ENCODE measurements around the gene SCGB1C2.
"Not testable (repeated sequence)": the region's sequence is repeated elsewhere in the genome, so short reads cannot be mapped to it uniquely, and the experiment has no call there.

Gene SCGB1C2

DNA sequence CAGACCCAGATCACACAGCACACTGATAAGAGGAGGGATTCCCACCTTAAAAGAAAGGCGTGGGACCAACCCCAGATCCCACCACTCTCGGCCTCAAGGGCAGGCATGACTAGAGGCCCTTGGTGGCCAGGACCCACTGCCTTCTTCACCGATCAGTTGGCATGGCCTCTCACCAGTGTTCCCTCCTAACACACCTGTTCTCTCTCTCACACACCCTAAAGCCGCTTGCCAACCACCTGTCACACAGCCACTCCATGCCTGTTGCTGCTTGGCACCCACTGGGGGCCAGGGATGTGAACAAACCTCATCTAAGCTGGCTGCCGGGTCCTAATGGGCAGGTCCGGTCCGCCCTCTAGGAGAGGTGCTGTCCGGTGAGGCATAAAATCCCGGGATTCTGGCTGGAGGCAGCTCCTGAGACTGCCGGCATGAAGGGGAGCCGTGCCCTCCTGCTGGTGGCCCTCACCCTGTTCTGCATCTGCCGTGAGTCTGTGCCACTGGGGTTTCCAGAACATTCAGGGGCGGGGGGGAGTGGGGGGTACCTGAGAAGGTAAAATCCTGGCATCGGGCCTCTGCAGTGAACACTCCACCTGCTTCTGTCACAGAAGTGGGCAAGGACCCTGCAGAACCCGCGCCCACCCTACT lies at the start of gene SCGB1C2:
Gene SCGB1C2, plus strand, starts transcription at position 404 of the 642 bp plus-strand sequence. Its CDS starts 22 bp downstream, at position 426.
- DNase-seq (ENCODE audit: extremely low read depth in 1 of 2, low read depth in 1 of 2), result not testable (repeated sequence)

DNA sequence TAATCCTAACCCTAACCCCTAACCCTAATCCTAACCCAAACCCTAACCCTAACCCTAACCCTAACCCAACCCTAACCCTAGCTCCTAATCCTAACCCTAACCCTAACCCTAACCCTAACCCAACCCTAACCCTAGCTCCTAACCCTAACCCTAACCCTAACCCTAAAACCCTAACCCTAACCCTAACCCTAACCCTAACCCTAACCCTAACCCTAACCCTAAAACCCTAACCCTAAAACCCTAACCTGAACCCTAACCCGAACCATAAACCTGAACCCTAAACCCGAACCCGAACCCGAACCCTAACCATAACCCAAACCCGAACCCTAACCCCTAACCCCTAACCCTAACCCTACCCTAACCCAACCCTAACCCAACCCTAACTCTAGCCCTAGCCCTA lies 24.3 kb upstream of the SCGB1C2 start:
- DNase-seq (ENCODE audit: extremely low read depth in 1 of 2, low read depth in 1 of 2), result not testable (repeated sequence)

DNA sequence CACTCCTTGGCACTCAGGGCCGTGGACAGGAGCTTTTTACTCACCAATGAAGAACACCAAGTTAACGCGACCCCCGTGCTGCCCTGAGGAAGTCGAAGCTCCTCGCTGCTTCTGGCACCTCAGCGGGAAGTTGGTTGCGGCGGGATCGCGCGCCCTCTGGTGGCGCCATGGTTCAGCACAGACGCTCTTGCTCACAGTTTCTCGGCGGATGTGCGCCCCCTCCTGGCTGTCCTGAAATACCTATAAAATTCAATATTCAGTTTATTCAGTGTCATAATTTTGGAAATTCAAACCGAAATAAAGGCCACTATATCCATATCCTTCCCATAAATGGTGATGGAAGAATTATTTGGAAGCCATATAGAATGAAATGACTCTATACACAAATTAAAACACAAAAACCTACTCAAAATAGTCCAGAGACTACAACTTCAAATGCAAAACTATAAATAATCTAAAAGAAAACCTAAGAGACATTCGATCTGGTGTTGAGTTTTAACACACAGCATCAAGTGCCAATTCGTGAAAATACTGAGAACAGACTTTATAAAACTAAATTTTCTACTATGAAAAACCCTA lies 18.9 kb upstream of the SCGB1C2 start:
- DNase-seq (ENCODE audit: extremely low read depth in 1 of 2, low read depth in 1 of 2), result not testable (repeated sequence)

DNA sequence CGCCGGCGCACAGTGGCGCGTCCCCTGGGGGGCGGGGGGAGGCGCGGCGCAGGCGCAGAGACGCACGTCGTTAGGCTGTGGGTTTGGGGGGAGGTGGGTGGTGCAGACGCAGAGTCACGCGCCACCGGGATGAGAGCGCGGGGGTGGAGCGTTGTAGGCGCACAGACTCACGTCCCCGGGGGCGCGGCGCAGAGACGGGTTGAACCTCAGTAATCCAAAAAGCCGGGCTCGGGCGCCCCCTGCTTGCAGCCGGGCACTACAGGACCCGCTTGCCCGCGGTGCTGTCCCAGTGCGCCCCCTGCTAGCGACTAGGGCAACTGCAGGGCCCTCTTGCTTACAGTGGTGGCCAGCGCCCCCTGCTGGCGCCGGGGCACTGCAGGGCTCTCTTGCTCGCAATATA lies 3.4 kb upstream of the SCGB1C2 start:
- DNase-seq (ENCODE audit: extremely low read depth in 1 of 2, low read depth in 1 of 2), result not testable (repeated sequence)

DNA sequence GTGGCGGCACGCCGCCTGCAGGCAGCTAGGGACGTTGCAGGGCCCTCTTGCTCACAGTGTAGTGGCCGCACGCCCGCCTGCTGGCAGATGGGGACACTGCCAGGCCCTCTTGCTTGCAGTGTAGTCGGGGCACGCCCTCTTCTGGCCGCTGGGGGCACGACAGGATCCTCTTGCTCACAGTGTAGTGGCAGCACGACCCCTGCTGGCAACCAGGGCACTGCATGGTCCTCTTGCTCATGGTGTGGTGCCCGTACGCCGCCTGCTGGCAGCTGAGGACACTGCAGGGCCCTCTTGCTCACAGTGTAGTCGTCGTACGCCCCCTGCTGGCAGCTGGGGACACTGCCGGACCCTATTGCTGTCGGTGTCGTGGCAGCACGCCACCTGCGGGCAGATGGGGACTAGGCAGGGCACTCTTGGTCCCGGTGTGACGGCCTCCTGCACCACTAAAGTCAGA lies 3.0 kb upstream of the SCGB1C2 start:
- not testable (repeated sequence) for DNase-seq (ENCODE audit: extremely low read depth in 1 of 2, low read depth in 1 of 2)

DNA sequence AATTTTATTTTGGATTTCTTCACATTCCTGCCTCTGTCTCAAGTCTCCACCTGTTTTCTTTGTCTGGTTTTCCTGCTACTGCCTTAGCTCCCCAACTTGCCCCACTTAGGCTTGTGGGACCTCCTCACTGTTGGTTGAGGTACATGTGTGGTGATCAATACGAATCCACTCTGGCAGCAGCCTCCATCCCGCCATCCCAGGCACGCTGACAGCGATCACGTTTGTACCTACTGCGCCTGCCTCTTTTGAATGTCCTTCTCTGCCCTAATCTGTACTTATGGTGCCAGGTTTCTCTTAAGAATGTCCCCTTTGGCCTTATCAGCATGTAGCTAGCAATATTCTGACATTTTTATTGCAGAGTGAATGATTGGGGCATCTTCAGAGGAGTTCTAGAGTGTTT lies 2.3 kb upstream of the SCGB1C2 start:
- DNase-seq (ENCODE audit: extremely low read depth in 1 of 2, low read depth in 1 of 2), result not testable (repeated sequence)

DNA sequence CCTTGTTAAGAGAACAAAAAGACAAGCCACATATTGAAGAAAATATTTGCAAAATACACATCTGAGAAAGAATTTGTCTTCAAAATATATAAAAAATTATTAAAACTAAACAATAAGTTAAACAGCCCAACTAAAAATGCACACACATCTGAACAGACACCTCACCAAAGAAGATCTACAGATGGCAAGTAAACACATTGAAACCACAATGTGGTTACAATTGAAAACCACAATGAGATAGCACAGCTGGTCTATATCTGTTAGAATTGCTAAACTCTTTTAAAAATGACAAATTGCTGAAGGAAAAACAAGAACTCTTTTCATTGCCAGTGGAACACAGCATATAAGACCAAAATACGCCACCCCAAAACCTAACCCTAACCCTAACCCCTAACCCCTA lies 1.5 kb upstream of the SCGB1C2 start:
- DNase-seq (ENCODE audit: extremely low read depth in 1 of 2, low read depth in 1 of 2), result not testable (repeated sequence)

DNA sequence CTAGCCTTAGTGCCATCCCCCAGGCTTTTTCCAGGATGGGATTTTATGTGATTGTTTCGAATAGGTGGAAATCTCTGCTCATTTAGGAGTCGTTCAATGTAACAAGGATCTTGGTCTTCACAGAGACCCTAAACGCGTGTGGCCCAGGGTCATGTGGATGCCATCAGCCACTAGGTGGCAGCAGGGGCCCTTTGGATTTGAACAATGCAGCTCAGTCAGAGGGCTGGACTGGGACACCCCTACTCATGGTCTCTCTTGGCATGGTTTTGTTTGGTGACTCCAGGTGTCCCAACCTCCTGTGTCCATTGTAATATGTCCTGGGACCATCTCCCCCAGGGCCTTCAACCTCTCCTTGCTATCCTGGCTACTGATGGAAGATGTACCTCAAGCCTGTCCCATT lies 838 bp upstream of the SCGB1C2 start:
- peak; percentile 14 to 53 for DNase-seq (ENCODE audit: extremely low read depth in 1 of 2, low read depth in 1 of 2)

DNA sequence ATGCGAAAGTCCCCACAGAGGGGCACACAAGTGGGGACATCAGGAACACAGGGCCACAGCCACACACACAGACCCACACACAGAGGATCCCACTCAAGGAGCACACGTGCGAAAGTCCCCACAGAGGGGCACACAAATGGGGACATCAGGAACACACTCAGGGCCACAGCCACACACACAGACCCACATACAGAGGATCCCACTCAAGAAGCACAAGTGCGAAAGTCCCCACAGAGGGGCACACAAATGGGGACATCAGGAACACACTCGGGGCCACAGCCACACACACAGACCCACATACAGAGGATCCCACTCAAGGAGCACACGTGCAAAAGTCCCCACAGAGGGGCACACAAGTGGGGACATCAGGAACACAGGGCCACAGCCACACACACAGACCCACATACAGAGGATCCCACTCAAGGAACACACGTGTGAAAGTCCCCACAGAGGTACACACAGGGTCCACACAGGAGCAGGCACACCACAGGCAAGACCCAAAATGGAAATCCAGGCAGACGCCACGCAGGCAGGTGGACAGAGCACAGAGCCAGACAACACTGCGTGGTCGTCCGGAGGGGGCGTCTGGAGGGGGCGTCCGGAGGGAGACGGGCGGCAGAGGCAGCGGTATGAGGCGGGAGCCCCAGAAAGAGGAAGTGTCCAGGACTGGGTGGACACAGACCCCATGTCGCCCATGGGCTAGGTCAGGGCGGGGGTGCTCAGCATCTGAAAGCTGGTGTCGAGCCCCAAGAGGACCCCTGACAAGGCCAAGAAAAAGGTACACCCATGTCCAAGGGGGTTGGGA lies 2.2 kb downstream of the SCGB1C2 start:
- DNase-seq (ENCODE audit: extremely low read depth in 1 of 2, low read depth in 1 of 2), result not testable (repeated sequence)

DNA sequence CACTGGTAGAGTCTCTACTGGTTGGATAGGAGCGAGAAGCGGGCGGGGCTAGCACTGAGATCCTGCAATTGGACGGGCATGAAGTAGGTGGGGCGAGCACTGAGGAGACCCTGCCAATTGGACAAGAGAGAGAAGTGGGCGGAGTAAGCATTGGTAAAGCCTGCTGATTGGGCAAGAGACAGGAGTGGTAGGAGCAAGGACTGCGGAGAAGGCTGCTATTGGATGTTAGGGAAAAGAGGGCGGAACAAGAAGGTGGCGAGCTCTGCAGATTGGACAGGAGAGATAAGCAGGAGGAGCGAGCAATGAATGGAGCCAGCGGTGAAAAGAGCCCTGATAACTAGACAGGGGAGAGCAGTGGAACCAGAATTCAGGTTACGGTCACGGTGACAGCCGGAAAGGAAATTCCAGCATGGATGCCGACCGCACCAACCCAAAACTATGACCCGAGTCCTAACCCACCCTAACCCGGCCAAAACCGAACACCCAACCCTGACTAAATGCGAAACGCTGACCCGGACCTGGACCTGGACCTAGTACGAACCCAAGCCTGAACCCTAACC lies 4.8 kb downstream of the SCGB1C2 start:
- DNase-seq (ENCODE audit: extremely low read depth in 1 of 2, low read depth in 1 of 2), result no peak

DNA sequence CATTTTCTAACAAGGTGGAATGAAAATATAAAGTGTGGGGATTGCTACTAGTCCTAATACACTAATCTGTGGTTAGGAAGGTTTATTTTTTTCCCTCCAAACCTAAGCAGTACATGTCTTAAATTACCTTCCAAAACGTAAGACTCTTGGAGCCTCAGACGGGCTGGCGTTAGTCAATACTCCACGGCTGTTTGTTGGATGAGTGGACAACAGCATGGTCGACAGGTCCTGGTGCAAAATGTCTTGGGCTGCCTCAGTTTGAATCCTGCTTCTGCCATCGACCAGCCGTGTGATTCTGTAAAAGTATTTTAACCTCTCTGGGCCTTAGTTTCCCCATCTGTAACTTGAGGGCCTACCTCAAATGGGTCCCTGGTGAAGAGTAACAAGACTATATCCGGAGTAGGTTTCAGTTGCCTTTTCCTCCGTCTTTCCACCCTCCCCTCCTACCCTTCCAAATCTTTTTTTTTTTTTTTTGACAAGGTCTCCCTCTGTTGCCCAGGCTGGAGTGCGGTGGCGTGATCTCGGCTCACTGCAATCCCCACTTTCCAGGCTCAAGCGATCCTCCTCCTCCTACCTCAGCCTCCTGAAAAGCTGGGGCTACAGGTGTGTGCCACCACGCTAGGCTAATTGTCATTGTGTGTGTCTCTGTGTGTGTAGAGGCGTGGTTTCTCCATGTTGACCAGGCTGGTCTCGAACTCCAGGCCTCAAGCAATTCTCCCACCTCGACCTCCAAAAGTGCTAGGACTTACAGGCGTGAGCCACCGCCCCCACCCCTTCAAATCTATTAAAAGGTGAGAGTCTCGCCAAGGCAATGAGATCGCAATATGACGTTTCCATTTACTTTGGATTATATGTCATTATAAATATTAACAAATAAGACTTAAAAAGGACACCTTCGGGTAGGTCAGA lies 5.8 kb downstream of the SCGB1C2 start:
- DNase-seq (ENCODE audit: extremely low read depth in 1 of 2, low read depth in 1 of 2), result no peak

DNA sequence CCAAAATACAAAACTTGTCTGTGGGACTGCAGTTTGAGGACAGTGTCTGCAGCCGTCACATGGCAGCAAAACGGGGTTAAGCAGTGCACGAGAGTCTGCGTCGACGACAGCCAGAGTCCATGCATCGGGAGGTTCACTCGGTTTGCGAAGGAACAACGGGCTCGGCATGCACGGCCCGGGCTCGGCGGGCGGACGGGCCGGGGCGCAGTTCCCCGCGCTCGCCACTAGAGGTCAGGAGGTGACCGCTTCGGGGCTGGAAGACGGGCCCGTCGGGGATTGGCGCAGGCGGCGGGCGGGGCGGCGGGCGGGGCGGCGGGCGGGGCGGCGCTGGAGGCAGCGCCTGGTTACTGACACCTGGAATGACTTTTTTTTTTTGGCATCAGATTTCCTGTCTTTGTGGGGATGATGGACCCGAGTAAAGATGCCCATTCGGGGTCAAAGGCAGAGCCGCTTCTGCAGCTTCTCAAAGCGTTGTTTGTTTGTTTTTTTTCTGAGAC lies 6.5 kb downstream of the SCGB1C2 start:
- DNase-seq (ENCODE audit: extremely low read depth in 1 of 2, low read depth in 1 of 2), result peak; percentile 62 to 80

DNA sequence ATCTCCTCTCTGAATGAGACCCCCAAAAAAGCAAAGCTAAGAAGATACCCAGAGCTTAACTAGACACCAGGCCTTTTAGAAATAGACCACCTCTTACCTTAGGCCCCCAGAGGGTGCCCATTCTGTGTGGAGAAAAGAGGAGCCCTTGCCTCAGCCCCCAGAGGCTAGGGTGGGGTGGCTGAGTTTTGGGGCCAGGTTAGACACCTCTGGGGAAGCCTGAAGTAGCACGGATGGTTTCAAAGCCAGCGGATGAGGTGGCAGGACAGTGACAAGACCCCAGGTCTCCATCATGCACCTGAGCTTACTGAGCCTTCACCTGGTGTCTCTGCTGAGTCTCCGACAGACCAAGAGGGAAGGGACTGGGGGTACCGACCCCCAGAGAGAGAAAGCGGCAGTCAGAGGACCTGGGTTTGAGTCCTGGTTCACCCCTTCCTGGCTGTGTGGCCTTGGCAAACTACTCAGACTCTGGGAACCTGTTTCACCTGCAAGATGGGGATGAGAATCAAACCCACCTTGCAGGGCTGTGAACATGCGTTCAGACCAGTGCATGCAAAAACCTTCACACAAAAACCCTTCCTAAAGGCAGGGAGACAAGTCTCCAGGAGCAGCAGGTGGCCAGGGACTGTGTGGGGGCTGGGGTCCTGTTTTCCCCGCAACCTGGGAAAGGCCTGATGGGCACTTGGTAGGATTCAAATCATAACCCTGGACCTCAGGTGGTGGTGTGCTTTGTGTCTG lies 7.7 kb downstream of the SCGB1C2 start:
- DNase-seq (ENCODE audit: extremely low read depth in 1 of 2, low read depth in 1 of 2), result no peak

DNA sequence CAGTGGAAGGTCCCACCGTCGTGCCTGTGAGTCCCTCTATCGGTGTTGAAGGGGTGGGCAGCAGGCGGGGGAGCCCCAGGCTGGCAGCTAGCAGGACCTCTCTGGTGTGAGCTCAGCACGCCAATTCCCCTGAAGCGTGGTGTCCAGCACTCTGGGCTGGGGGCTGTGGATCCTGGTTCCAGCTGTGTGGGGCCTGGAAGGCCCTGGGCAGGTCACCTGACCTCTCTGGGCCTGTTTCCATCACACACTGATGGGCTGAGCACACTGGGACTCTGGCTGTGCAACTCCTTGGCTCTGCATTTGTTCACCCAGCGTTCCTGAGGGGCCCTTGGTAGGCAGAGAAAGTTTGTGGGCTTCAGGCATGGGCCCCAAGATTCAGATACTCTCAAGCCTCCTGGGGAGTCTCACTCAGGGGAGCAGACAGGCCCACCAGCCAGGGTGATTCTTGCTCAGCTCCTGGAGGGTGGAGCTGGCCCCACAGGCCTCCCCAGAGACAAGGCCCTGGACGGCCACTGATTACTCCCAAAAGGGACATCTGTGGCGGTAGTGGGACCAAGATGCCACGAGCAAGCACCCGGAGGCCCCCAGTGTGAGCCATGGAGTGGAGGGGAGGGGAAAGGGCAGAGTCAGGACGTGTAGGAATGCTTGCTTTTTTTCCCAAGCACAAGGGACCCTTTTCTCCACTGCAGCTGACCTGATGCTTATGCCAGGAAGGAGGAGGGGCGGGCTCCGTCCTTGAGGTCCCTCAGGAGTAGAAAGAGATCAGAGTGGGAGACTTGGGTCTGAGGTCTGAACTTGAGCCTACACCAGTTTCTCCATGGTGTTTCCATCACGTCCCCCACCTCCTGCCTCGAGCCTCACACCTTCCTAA lies 8.5 kb downstream of the SCGB1C2 start:
- DNase-seq (ENCODE audit: extremely low read depth in 1 of 2, low read depth in 1 of 2), result no peak

DNA sequence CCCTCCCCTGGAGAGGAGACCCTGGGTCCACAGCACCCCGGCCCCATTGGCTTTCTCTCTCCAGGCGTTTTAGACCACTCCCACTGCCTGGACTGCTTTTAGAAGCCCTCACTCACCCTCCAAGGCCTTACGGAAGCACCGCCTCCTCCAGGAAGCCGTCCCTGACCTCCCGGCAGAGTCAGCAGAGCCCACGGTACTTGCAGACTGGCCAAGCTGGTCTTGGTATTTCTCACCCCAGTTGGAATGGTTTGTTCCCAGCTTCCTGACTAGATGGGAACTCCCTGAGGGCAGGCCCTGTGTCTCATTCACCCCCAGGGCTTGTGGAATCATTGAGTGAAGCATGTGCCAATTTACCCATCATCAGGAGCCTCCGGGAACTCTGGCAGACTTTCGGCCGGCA lies 9.2 kb downstream of the SCGB1C2 start:
- no peak for DNase-seq (ENCODE audit: extremely low read depth in 1 of 2, low read depth in 1 of 2)

DNA sequence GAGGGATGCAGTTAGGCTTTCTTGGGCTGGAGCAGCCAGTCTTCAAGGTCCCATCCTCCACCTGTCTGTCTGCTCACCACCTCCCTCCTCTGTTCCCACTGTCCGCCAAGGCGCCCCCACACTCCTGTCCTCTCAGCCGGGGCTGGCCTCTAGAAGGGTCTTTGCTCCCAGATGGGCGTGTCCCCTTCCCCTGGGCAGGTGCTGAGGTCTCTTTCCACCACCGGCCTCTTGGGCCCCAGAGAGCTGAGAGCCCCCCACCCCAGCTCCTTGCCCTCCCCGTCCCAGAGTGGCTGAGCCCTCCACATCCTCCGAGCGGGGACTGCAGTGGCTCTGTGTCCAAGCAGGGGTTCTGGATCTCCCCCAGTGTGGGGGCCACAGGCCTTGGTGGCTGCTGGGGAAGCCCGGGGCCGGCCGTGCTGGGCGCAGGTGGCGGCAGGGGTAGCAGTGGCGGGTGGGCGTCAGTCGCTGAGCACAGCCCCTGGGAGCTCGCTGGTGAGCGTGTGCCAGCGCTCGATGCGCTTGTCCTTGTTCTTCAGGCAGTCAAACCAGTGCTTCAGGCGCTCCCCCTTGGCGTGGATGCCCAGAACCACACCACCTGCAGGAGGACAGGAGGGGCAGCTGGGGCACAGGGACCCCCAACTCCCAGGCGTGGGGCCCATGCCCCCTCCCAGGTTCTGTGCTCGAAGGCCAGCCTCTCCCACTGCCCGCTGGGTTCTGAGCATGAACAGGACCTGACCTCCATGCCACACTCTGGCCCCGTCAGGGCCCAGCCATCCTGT lies 9.8 kb downstream of the SCGB1C2 start:
- DNase-seq (ENCODE audit: extremely low read depth in 1 of 2, low read depth in 1 of 2), result no peak

DNA sequence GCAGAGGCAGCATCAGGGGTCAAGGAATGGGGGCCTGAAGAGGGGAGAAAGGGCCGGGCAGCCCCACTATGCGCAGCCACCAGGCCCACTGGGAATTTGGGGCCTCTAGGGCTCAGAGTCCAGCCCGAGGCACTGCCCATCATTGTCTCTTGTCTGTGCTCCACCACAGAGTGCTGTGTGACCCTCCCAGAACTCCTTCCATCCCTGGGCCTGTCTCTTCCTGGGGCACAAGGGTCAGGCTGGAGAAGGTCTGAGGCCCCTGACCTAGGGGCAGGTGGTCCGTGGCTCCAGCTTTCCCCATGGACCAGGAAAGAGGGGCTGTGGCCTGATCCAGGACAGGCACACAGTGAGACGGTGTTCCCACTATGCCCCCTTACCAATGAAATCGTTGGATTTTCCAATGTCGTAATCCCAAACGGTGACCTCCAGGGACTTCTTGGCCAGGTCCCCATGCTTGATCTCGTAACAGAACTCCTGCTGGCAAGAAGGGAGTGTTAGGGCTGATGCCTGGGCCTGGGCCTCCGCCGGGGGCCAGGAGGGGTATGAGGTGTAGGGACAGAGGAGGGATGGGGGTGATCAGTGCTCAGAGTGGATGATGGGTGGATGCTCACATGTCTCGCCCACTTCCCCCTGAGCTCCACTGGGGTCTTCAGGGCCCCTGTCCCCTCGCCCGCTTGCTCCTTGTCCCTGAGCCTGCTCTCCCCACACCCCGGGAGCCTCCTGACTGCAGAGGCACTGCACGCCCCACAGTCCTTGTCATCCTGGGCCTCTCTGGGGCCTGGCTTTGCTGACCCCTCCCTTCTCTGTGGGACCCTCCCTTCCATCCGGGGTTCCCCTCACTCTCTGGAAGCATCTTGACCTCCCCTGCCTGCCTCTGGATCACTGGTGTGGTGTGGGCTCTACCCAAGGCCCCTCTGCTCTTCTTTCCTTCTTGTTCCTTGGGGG lies 10.7 kb downstream of the SCGB1C2 start:
- DNase-seq (ENCODE audit: extremely low read depth in 1 of 2, low read depth in 1 of 2), result no peak

Measured in activated CD8-positive, alpha-beta memory T cell treated with anti-CD3 and anti-CD28 coated beads for 1 hour (primary cell).